HuH-7.5 (cell line): ENCODE results near the gene EDEM2.
A peak's percentile ranks its signal among the peaks of the same experiment; 100 is the strongest.
"Not testable (repeated sequence)": the region's sequence is repeated elsewhere in the genome, so short reads cannot be mapped to it uniquely, and the experiment has no call there.

Experiments
- DNase-seq: peaks from one replicate; pipeline ENCODE4 v3.0.0; 2011; ENCODE audit warnings: low spot score

The EDEM2 gene

DNA sequence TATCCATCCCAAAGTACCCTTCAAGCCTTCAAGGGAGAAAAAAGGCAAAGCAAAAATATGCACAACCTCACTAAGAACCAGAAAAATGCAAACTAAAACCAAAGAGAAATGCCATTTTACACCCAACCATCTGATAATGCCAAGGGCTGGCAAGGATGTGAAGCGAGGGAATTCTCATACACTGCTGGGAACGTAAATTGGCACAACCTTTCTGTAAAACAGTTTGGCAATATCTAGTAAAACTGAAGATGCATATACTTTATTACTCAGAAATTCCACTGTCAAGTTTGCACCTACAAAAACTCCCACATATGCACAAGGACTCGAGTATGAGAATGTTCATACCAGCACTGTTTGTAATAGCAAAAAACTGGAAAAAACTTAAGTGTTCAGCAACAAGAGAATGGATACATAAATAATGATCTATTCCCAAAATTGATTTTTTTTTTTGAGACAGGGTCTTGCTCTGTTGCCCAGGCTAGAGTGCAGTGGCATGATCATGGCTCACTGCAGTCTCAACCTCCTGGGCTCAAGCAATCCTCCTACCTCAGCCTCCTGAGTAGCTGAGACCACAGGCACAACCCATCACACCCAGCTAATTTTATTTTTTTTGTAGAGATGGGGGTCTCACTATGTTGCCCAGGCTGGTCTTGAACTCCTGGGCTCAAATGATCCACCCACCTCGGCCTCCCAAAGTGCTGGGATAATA, 21.7 kb upstream of the EDEM2 start:
- DNase-seq, result not testable (repeated sequence)

DNA sequence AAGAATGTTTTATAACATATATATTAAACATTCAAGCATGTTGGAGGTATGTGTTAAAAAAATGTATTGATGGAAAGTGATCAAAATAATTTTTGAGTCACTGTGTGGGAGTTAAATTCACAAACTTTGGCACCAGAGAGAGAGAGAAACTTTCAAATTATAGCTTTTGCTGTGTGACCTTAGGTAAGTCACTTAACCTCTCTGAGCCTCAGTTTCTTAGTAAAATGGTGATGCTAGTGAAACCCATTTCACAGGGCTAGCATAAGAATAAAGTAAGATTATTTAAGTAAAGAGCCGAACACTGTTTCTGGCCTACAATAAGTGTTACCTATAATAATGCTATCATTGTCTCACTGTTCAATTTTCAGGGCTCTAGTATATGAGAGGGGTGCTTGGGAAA, 20.7 kb upstream of the EDEM2 start:
- no peak for DNase-seq

DNA sequence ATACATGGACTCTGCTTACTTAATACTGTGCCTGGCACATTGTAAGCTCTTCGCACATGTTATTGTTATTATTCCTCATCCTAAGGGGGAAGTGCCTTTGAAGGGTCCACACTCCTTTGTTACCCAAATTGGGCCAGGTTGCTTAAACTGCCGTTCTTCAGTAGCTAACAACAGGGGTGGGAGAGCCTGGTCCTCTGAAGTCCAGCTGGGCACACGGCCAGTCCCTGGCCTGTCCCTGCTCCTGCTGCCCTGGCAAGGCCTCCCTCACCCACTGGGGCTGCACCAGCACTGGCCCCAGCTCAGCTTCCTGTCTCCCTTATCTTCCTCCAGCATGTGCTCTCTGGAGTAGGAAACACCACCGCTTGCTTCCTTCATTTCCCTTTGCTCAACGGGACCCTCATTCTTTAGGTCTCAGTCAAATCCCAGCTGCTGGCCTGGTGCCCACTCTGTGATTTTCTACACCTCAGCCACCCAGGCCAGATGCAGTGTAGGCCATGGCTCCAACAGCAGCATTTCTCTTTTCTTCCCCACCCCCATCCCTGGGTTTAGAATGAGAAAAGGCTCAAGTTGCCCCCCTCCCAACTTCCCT, 19.2 kb upstream of the EDEM2 start:
- no peak for DNase-seq

DNA sequence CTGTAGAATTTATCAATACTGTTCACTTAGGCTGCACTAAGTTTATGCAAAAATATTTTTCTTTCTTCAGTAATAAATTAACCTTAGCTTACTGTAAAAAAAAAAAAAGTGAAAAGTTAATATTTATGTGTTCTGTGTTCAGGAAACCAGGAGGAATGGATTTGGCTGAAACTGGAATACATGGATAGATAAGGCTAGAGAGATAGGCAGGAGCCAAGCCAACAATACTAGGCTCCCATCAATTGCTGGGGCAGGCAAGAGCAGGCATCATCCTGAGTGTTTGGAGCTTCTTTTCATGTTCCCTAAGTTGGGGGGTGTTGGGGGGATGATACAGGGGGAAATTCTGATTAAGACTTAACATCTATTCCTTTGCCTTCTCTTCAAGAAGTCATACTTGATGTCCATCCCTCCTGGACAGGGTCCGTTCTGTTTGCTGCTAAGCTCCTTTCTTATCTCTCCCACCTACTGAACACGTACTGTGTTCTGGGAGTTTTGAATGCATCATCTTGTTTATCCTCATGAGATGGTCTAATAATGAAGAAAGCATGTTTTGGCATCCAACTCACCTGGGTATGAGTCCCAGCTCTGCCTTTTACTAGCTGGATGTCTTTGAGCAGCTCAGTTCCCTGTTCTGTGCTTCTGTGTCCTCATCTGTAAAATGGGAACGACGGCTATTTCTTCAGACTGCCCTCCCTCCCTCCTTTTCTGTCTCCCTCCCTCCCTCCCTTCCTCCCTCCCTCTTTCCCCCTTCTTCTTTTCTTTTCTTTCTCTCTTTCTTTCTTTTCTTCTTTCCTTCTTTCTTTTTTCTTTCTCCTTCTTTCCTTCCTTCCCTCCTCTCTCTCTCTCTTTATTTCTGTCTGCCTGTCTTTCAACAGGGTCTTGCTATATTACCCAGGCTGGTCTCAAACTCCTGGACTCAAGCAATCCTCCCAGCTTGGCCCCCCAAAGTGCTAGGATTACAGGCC, 18.4 kb upstream of the EDEM2 start:
- DNase-seq, result no peak

DNA sequence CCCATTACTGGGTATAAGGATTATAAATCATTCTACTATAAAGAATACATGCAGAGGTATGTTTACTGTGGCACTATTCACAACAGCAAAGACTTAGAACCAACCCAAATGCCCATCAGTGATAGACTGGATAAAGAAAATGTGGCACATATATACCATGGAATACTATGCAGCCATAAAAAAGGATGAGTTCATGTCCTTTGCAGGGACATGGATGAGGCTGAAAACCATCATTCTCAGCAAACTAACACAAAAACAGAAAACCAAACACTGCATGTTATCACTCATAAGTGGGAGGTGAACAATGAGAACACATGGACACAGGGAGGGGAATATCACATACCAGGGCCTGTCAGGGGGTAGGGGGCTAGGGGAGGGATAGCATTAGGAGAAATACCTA, 17.4 kb upstream of the EDEM2 start:
- not testable (repeated sequence) for DNase-seq

DNA sequence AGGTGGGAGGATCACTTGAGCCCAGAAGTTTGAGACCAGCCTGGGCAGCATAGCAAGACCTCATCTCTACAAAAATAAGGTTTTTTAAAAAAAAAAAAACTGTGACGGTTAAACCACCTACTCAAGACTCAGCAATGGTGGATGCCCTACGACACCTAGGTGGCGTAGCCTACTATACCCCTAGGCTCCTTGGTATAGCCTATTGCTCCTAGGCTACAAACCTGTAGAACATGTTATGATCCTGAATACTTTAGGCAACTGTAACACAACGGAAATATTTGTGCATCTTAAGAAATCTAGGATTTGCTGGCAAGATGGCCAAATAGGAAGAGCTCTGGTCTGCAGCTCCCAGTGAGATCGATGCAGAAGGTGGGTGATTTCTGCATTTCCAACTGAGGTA, 13.2 kb upstream of the EDEM2 start:
- DNase-seq, result not testable (repeated sequence)

DNA sequence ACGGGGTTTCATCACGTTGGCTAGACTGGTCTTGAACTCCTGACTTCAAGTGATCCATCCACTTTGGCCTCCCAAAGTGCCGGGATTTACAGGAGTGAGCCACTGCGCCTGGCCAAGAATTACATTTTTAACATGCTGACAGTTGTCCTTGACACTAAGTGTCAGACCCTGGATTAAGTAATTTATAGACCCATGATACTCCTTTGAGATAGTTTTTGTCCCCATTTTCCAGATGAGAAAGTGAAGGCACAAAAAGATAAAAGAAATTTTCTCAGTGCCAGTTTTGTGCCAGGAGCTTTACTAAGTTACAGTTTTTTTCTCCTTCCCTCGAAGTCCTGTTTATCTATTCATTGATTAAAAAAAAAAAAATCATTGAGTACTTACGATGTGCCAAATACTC, 9.8 kb upstream of the EDEM2 start:
- DNase-seq, result no peak

DNA sequence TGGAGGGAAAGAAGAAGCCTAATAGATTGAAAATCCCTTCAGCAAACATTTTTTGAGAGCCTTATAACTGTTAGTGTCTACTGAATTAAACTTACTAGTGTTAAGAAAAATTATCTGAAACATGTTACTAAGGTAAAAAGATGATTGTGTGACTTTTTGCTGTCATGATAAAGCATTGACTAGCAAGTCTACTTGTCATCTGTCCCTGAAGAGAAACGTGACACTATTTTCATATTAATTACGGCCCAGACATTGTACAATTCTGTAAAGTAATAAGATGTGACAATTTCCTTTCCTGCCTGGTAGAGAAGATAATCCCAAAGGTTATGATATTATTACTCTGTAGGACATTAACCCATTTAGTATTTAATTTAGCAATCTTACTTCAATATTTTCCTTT, 8.8 kb upstream of the EDEM2 start:
- no peak for DNase-seq

DNA sequence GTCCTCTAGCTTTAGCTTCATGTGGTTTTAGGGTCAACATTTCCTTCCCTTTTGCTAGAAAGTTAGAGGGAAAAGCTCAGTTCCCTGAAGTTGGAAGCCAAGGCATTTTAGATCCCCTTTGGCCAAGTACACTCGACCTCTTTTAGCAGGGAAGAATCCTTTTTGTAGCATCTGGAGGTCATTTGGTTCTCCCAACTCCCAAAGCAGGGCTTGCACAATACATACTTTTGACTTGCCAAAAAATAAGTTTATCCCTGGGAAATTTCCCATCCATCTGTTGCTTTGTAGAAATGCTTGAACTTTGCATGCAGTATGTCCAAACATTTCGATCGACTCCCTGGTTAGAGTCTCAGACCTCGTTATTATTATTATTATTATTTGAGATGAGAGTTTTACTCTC, 4.6 kb upstream of the EDEM2 start:
- DNase-seq, result no peak

DNA sequence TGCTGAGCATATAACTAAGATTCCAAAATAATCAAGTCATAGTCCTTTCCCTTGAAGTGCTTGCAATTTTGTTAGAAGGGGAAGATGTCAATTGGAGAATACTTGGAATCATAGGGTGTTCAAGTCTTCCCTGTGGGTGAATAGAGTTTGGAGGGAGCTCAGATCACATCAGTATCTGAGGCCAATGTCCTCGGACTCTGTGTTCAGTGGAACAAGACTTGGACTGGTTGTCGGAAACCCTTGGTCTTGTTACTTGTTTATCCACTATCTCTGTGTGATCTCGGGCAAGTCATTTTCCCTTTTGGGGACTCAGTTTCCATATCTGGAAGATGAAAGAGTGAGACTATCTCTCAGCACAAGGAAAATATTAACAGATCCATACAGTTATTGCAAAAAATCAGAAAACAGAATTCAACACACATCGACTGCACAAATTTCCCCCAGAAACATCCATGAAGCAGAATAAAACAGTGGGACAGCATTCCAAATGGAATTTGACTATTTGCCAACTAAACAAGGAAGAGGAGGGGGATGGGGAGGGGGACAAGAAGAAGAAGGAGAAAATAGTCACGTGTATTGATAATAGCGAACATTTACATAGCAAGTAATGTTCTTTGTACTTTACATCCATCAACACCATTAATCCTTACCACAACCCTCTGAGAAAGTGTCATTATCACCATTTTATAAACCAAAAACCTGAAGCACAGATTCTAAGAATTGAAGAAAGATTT, 3.9 kb upstream of the EDEM2 start:
- no peak for DNase-seq

DNA sequence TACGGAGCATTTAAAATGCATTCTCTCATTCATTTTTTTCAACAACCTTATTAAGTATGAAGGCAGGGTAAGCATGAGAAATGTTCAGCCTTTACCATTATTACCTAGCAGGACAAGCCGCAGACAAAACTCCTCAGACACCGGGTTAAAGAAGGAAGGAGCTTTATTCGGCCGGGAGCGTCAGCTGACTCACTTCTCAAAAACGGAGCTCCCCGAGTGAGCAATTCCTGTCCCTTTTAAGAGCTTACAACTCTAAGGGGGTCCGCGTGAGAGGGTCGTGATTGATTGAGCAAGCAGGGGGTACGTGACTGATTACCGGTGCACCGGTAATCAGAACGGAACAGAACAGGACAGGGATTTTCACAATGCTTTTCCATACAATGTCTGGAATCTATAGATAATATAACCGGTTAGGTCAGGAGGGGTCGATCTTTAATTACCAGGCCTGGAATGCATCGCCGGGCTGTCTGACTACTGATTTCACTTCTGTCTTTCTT, 487 bp upstream of the EDEM2 start:
- not testable (repeated sequence) for DNase-seq

DNA sequence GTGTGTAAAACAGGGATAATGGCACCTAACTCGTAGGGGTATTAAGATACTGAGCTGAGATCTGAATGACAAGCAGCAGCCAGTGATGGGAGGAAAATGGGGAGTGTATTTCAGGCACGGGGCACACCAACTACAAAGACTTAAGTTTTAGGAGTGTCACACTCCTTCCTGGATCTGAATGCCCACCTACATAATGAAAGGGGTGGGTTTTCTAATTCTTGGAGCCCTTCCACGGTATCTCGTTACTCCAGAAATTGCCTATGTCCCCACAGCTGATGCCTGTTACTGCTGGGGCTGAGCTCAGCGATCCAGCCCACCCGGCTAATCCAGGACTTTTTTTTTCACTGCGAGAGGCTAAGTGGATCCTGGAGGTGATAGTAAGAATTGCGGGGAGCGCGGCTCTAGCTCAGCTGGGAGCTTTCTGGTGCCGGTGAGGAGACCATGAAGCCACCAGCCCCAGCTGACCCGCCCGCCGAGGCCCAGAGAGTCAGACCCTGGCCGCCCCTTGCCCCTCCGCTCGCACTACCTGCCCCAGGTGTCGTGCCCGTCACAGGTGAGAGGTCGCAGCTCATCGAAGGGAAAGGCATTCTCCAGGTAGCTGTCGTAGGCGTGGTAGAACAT, 727 bp downstream of the EDEM2 start:
- DNase-seq, result peak; percentile 73

DNA sequence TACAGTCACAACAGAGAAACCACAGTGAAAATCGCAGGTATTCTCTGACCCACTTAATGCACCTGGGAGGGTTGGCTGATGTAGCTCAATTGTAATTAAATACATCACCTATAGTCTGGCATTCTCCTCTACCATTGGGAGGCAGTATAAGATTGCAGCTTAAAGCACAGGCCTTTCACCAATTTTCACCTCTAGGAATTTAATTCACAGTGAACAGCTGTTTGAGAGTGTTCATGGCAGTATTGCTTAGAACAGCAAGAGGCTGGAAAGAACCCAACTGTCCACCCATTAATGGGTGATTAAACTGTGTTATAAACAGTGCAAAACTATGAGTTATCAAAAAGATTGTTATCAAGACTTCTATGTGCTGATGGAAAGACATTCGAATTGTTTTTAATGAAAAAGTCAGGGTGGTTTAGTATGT, 2.0 kb downstream of the EDEM2 start:
- DNase-seq, result peak; percentile 47

DNA sequence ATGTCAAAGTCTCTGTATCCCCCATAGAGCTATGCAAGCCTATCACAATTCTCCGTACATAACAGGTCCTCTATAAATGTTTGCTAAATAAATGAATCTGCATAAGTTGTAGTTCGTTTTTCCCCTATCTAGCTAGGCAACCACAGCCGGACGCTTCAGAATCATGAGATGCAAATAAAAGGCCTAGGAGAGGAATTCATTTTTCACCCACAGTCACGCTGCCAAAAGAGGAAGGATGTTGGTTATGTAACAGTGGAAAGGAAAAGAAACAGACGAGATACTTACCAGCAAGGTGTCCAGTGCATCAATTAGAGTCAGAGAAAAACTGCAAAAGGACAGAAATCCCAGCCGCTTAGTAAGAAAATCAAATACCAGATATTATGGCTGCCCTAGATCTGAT, 2.4 kb downstream of the EDEM2 start:
- no peak for DNase-seq

DNA sequence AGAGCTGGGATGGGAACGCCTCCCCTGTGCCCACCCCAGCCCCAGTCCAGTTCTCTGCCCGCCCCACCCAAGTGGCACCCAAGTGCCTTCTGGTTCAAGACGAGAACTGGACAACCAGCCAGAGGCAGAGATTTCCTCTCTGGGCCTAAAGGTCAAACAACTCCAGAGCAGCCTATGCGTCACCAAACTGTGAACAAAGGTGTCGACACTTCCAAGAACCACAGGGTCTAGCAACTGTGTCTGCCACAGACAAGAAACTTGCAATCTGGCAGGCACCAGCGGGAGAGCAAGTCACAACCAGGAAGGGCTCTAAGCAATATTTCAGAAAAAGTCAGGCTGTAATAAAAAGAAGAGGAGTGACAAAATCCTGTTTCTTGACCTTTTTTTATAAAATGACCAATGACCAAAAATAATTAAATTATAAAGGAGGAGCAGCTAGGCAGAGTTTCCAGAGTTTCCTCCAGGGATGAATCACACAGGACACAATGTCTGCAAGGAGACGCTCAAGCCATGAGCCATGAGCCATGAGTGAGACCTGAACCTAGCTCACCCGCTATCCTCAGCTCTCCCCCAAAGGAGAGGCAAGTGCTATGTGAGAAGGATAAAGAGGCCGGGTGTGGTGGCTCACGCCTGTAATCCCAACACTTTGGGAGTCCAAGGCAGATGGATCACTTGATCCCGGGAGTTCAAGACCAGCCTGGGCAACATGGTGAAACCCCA, 11.1 kb downstream of the EDEM2 start:
- no peak for DNase-seq

DNA sequence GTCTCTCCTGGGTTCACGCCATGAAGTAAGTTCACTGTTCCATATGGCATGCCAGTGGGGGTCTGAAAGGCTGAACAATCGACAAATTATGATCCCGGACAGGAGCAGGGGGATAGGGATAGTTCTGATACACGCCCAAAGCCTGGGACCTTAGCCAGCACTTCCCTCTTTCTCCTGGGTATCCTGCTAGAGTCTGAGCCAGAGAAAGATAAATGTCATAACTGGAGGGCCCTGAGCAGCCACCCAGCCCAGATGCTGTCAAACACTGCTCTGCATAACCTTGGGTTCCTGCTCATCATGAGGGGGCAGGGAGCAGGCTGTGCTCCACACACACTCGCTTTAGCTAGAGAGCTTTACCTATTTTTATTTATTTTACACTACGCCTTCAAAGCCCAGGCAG, 12.3 kb downstream of the EDEM2 start:
- DNase-seq, result no peak

DNA sequence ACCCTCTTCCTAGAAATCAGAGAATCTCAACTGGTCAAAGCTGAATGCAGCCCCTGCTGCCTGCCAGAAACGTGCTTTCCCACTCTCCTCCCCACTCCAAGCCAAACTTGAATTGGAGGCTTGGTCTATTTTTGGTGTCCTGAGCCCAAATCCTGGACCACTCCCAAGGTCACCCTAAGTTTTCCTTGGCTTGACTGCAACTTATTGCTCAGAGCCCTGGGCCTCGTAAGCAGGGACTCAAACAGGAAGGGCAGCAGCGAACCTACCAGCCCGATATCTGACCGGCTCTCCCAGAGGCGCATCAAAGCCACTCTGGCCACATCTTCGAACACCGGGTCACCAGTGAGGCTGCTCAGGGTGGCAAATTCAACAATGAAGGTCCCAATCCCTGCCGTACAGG, 12.7 kb downstream of the EDEM2 start:
- no peak for DNase-seq

DNA sequence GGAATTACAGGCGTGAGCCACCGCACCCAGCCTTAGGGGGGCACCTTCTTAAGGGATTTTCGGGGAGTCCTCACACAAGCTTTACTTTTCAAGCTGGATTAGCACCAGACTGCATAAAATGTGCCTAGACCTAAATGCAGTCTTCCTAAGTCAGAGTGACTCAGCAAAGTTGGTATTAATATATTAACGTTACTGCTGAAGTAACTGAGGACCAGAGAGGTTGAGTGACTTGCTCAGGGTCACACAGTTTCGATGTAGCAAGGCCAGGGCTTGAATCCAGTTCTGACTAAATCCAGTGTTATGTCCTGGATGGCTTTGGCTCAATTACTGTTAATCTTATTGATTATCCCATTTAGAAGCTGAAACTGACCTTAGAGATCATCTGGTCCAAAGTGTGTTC, 13.4 kb downstream of the EDEM2 start:
- DNase-seq, result no peak

DNA sequence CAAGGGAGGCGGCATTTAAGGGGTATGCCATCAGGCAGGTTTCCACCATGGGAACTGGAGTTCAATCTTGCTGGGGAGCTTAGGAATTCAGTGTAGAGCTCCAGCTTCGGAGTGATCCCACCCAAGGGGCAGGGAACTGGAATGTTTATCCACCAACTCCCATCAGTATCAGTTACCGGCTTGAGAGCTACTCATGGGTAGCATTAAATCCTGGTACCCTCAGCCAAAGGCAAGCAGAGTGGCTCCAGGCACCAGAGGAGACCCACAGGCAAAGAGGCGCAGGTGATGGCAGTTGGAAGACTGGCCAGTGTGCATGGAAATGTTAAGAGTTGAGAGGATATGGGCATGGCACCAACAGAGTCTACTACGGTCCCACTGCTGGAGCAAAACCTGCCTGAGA, 14.1 kb downstream of the EDEM2 start:
- DNase-seq, result no peak

DNA sequence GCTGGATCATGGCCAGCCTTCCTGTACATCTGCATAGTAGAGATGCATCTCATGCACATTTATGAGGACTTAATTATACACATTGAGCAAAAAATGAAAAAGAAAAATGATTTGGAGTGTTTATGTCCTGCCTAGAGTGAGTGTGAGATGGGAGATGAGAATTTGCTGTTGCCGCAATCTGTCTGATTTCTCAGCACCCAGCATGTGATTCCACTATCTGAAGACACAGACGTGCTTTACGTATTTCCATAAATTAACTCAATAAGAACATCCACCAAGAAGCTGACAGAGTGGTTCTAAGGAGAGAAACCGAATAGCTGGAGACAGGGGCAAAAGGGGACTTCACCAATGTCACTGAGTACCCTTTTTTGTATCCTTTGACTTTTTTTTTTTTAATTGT, 15.2 kb downstream of the EDEM2 start:
- DNase-seq, result no peak

DNA sequence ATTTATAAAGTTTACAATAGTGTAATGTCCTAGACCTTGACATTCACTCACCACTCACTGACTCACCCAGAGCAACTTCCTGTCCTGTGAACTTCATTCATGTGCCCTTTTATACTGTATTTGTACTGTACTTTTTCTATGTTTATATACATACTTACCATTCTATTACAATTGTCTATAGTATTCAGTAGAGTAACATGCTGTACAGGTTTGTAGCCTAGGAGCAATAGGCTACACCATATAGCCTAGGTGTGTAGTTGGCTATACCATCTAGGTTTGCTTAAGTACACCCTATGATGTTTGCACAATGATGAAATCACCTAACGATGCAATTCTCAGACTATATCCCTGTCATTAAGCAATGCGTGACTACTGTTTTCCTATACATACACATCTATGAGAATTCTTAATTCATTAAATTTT, 17.5 kb downstream of the EDEM2 start:
- no peak for DNase-seq
